Measurements from ENCODE around the gene NFIC.

NFIC gene

GRCh38 chr19:3356805-3357204 is 9.6 kb upstream of the NFIC start:
- H3K27ac ChIP-seq = peak overlapping the region in 1 of 2 donors; percentile 100

DNA sequence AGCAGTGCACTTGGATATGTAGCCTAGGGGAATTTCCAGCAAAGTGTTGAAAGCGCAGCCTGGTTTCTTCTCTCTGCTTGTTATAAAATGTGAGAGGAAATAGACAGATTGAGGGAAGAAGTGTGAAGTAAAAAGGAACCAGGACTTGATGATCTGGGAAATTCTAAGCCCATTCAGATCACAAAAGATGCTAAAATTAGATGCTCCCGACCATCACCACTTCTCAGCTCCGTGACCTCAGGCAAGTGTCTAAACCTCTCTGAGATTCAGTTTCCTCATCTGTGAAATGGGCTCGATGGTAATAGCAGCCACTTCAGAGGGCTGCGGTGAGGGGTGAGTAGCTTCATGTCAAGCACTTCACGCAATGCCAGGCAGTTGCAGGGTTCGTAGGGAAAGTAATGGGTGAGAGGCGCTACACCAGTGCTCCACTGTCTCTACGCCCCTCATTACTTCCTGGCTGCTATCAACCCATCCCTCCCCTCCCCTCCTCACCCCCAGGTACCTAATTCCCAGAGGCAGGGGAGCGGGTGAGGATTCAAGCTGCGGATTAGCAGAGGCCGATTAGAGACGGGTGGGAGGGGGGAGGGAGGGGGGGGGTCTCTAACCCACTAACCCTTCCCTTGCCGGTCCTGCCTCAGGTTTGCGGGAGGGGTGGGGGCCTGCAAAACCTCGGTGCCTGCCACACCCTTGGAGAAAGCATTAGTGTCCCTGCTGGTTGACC is 9.0 kb upstream of the NFIC start:
- Histone ChIP-seq H3K9me3 (peaks cover 0 to 8% (median 0%) of the 10 kb centered on the region in 3 donors), H3K4me3 (peak overlapping the region in 1 of 2 donors; percentile 100), H3K27ac (peak overlapping the region; percentile 100), H3K4me1 (peaks cover 0 to 34% (median 28%) of the 10 kb centered on the region in 4 donors), H3K27me3 (no peaks in the 10 kb centered on the region), H3K36me3 (no peaks in the 10 kb centered on the region)
- no peak for DNase-seq
- intact Hi-C loops (cut with DNase I; ENCODE audit: low total_unique reads) = no loop called here
- TF ChIP-seq CTCF (IDR thresholded peaks at IDR 0.05) = no peak

More at GRCh38 chr19:3356805-3357204, 9.6 kb upstream of the NFIC start:
- H3K4me3 ChIP-seq = no peak overlapping the region
- H3K4me1 ChIP-seq = peaks cover 0 to 28% (median 23%) of the 10 kb centered on the region in 4 donors
- no peaks in the 10 kb centered on the region for H3K27me3 ChIP-seq
- intact Hi-C loops (cut with DNase I; ENCODE audit: low total_unique reads) = no loop called here
- TF ChIP-seq CTCF (IDR thresholded peaks at IDR 0.05) = no peak
- no peaks in the 10 kb centered on the region for H3K36me3 ChIP-seq
- DNase-seq = no peak
- peaks cover 0 to 8% (median 0%) of the 10 kb centered on the region in 3 donors for H3K9me3 ChIP-seq

DNA sequence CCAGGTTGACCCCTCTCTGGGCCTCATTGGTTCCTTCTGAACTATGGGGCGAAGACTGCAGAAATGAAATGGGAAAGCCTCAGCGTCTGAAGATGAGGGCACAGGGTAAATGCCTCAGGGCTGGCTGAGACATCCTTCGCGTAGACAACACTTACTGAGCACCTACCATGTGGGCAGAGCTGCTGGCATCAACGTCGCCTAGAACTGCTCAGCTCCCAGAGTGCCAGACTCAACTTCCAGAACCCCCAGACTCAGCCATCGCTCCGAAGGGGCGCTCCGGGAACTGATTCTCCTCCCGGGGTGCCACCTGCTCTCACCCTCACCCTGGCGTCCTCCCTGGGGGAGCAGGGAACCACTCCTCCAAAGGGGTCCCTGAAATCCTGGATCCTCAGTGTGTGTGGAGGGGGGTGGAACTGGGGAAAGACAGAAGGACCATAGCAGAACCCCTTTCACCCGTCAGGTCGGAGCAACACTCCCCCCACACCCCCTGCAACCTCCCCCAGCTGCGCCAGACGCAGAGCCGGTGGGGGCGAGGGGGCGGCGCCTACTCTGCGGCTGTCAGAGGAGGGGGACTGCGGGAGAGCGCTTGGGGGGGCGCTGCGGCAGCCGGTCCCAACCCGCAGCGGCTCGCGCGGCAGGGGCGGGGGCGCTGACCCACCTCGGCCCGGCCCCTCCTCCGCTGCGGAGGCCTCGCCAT is 8.2 kb upstream of the NFIC start:
- peak overlapping the region; percentile 100 for H3K4me3 ChIP-seq
- intact Hi-C loops (cut with DNase I; ENCODE audit: low total_unique reads) = no loop called here
- H3K36me3 ChIP-seq = no peaks in the 10 kb centered on the region
- H3K27me3 ChIP-seq = no peaks in the 10 kb centered on the region
- H3K4me1 ChIP-seq = peaks cover 0 to 39% (median 30%) of the 10 kb centered on the region in 4 donors
- no peak for TF ChIP-seq CTCF (IDR thresholded peaks at IDR 0.05)
- peak overlapping the region; percentile 100 for H3K27ac ChIP-seq
- DNase-seq = peak in 1 of 2 donors; percentile 68
- peaks cover 0 to 8% (median 0%) of the 10 kb centered on the region in 3 donors for H3K9me3 ChIP-seq

DNA sequence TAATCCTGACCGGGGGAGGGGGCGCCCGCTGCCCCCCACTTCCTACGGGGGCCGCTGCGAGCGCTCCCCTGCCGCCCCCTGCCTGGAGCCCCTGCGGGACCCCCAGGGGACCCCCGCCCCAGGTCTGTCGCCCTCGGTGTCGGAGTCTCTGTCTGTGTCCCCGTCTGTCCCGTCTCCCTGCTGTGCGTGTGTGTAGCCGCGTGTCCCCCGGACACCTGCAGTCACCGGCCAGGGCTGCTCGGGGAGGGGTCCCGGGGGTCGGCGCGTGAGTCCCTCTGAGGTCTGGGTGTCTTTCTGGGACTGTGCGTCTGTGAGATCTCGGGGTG is 7.7 kb upstream of the NFIC start:
- Histone ChIP-seq H3K9me3 (peaks cover 0 to 8% (median 0%) of the 10 kb centered on the region in 3 donors), H3K36me3 (no peaks in the 10 kb centered on the region), H3K27ac (peak overlapping the region; percentile 100), H3K27me3 (no peaks in the 10 kb centered on the region), H3K4me1 (peaks cover 0 to 44% (median 32%) of the 10 kb centered on the region in 4 donors), H3K4me3 (peak overlapping the region; percentile 100)
- no peak for TF ChIP-seq CTCF (IDR thresholded peaks at IDR 0.05)
- intact Hi-C loops (cut with DNase I; ENCODE audit: low total_unique reads) = no loop called here
- DNase-seq = no peak

GRCh38 chr19:3359015-3359918 is 7.1 kb upstream of the NFIC start:
- H3K4me1 ChIP-seq = peaks cover 0 to 50% (median 34%) of the 10 kb centered on the region in 4 donors
- peak overlapping the region; percentile 100 for H3K4me3 ChIP-seq
- H3K27ac ChIP-seq = peak overlapping the region; percentile 100
- peak; percentile 63 to 84 for DNase-seq
- TF ChIP-seq CTCF (IDR thresholded peaks at IDR 0.05) = no peak
- H3K36me3 ChIP-seq = no peaks in the 10 kb centered on the region
- intact Hi-C loops (cut with DNase I; ENCODE audit: low total_unique reads) = no loop called here
- no peaks in the 10 kb centered on the region for H3K27me3 ChIP-seq
- H3K9me3 ChIP-seq = peaks cover 0 to 8% (median 0%) of the 10 kb centered on the region in 3 donors
